Loucy (cell line): ENCODE measurements around the gene MORN4.
"Not testable (repeated sequence)": the region's sequence is repeated elsewhere in the genome, so short reads cannot be mapped to it uniquely, and the experiment has no call there.

ENCODE experiments used
- EZH2phosphoT487 ChIP-seq: fragments of 200-600 bp; IDR thresholded peaks from 2 replicates; pipeline ENCODE4 v1.6.1; 2018; ENCODE audit warnings: antibody characterized with exemption, mild to moderate bottlenecking, moderate library complexity, borderline replicate concordance
- TF ChIP-seq, protein P1 (sequence below): fragments of 200-600 bp; sonication (generic); conservative IDR thresholded peaks from 2 replicates; pipeline ENCODE4 v1.5.1; 2014; ENCODE audit warnings: mild to moderate bottlenecking, antibody characterized with exemption, low read length

DNA sequence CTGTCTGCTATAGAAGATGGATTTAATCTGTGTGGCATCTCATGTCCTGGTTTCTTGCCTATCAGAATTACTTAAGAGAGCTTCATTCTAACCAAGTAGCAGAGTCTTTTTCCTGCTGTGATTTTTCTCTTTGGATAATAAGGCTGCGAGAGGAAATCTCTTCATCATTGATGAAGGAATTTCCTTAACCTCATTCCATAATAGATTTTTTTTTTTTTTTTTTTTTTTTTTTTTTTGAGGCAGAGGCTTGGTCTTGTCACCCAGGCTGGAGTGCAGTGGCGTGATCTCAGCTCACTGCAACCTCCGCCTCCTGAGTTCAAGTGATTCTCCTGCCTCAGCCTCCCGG is 16.1 kb upstream of the MORN4 start:
- TF ChIP-seq, protein P1, sequence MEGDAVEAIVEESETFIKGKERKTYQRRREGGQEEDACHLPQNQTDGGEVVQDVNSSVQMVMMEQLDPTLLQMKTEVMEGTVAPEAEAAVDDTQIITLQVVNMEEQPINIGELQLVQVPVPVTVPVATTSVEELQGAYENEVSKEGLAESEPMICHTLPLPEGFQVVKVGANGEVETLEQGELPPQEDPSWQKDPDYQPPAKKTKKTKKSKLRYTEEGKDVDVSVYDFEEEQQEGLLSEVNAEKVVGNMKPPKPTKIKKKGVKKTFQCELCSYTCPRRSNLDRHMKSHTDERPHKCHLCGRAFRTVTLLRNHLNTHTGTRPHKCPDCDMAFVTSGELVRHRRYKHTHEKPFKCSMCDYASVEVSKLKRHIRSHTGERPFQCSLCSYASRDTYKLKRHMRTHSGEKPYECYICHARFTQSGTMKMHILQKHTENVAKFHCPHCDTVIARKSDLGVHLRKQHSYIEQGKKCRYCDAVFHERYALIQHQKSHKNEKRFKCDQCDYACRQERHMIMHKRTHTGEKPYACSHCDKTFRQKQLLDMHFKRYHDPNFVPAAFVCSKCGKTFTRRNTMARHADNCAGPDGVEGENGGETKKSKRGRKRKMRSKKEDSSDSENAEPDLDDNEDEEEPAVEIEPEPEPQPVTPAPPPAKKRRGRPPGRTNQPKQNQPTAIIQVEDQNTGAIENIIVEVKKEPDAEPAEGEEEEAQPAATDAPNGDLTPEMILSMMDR, result not testable (repeated sequence)
- TF ChIP-seq EZH2phosphoT487, result not testable (repeated sequence)
